HEK293T (cell line): ENCODE measurements around the gene DR1.

Experiments
- CTCF ChIA-PET: fragments of 350-600 bp; formaldehyde crosslinking; extraction: SDS; loops from one replicate; lab custom pipeline; 2021; ENCODE audit warnings: antibody characterized with exemption, inconsistent platforms; lab: Yijun Ruan, JAX
- POLR2A ChIA-PET: fragments of 350-600 bp; formaldehyde crosslinking; extraction: SDS; loops from one replicate; lab custom pipeline; 2020; ENCODE audit warnings: antibody characterized with exemption, inconsistent platforms; lab: Yijun Ruan, JAX
- DNase-seq: peaks from one replicate; pipeline ENCODE4 v3.0.0; 2012; ENCODE audit warnings: mixed read lengths; ENCODE audit errors: extremely low spot score
- ARNT ChIP-seq: fragments of 450-650 bp; IDR thresholded peaks from 2 replicates; pipeline ENCODE4 v1.6.1; 2017; ENCODE audit warnings: mild to moderate bottlenecking
- BHLHE40 ChIP-seq: fragments of 450-650 bp; IDR thresholded peaks from 2 replicates; pipeline ENCODE4 v1.6.1; 2016; ENCODE audit warnings: mild to moderate bottlenecking, moderate library complexity, borderline replicate concordance
- CTBP1 ChIP-seq: fragments of 450-650 bp; IDR thresholded peaks from 2 replicates; pipeline ENCODE4 v1.6.1; 2016; ENCODE audit warnings: borderline replicate concordance
- ELF4 ChIP-seq: fragments of 450-650 bp; IDR thresholded peaks from 2 replicates; pipeline ENCODE4 v1.6.1; 2017; ENCODE audit warnings: antibody characterized with exemption
- FOXA1 ChIP-seq: fragments of 450-650 bp; IDR thresholded peaks from 2 replicates; pipeline ENCODE4 v1.6.1; 2016; ENCODE audit warnings: mild to moderate bottlenecking
- FOXK2 ChIP-seq: fragments of 450-650 bp; IDR thresholded peaks from 2 replicates; pipeline ENCODE4 v1.6.1; 2016; ENCODE audit warnings: mild to moderate bottlenecking
- FOXM1 ChIP-seq: fragments of 450-650 bp; IDR thresholded peaks from 2 replicates; pipeline ENCODE4 v1.6.1; 2017; ENCODE audit warnings: mild to moderate bottlenecking, borderline replicate concordance
- HDGF ChIP-seq: fragments of 450-650 bp; IDR thresholded peaks from 2 replicates; pipeline ENCODE4 v1.6.1; 2017; ENCODE audit warnings: antibody characterized with exemption, borderline replicate concordance
- L3MBTL2 ChIP-seq: fragments of 450-650 bp; conservative IDR thresholded peaks from 2 replicates; pipeline ENCODE4 v1.6.1; 2016; ENCODE audit warnings: mild to moderate bottlenecking
- LEF1 ChIP-seq: fragments of 450-650 bp; IDR thresholded peaks from 2 replicates; pipeline ENCODE4 v1.6.1; 2017; ENCODE audit warnings: mild to moderate bottlenecking, borderline replicate concordance
- NFRKB ChIP-seq: fragments of 450-650 bp; IDR thresholded peaks from 2 replicates; pipeline ENCODE4 v1.6.1; 2016; ENCODE audit warnings: mild to moderate bottlenecking, moderate library complexity
- SP1 ChIP-seq: fragments of 450-650 bp; IDR thresholded peaks from 2 replicates; pipeline ENCODE4 v1.6.1; 2017
- SUZ12 ChIP-seq: fragments of 450-650 bp; IDR thresholded peaks from 2 replicates; pipeline ENCODE4 v1.6.1; 2016; ENCODE audit warnings: mild to moderate bottlenecking
- TARDBP ChIP-seq: fragments of 450-650 bp; IDR thresholded peaks from 2 replicates; pipeline ENCODE4 v1.6.1; 2016
- ZNF384 ChIP-seq: fragments of 450-650 bp; IDR thresholded peaks from 2 replicates; pipeline ENCODE4 v1.6.1; 2016
- TF ChIP-seq, protein P1 (sequence below): fragments of 450-650 bp; IDR thresholded peaks from 2 replicates; pipeline ENCODE4 v1.6.1; 2016

Gene DR1

DNA sequence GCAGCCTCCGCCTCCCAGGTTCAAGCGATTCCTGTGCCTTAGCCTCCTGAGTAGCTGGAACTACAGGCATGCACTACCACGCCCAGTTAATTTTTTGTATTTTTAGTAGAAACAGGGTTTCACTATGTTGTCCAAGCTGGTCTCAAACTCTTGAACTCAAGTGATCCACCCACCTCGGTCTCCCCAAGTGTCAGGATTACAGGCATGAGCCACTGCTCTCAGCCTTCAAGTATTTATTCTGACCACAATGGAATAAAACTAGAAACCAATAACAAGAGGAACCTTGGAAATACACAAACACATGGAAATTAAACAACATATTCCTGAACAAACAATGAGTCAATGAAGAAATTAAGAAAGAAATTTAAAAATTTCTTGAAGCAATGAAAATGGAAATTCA, 32.7 kb upstream of the DR1 start:
- ChIA-PET CTCF (interaction anchor here (1.5 kb wide), 1 partner anchor 8 kb away, joined by 5 read pairs; no protein-coding TSS in a partner anchor), POLR2A (no interaction called here)
- TF ChIP-seq, protein P1, sequence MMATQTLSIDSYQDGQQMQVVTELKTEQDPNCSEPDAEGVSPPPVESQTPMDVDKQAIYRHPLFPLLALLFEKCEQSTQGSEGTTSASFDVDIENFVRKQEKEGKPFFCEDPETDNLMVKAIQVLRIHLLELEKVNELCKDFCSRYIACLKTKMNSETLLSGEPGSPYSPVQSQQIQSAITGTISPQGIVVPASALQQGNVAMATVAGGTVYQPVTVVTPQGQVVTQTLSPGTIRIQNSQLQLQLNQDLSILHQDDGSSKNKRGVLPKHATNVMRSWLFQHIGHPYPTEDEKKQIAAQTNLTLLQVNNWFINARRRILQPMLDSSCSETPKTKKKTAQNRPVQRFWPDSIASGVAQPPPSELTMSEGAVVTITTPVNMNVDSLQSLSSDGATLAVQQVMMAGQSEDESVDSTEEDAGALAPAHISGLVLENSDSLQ: no peak
- DNase-seq: no peak

DNA sequence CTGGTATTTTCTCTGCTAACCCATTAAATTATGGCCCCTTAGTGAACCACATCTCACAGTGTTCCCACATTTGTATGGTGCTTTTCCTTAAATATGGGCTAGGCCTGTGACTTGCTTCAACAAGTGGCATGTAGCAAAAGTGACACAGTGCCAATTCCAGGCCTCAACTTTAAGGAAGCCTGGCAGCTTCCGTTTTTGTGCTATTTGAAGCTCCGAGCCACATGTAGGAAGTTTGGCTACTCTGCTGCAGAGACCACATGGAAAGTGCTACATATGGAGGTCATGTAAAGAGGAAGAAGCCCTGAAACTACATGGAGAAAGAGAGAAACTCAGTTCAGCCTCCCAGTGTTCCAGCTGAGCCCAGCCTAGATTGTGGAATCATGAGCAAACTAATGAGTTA, 28.5 kb upstream of the DR1 start:
- no peak for DNase-seq
- ChIA-PET CTCF (interaction anchor here (0.6 to 1.2 kb wide), 2 partner anchors 13 to 325 kb away, joined by 3 to 5 read pairs; no protein-coding TSS in a partner anchor), POLR2A (no interaction called here)
- TF ChIP-seq ZNF384 (no peak), ARNT (no peak), HDGF (no peak), FOXK2 (no peak), FOXA1 (no peak), LEF1 (no peak), BHLHE40 (no peak), CTBP1 (no peak), TARDBP (no peak), FOXM1 (no peak), ELF4 (no peak), L3MBTL2 (no peak), SP1 (no peak), NFRKB (no peak), SUZ12 (no peak)
- TF ChIP-seq, protein P1: no peak

- CTCF ChIA-PET: interaction anchor here (0.6 to 0.7 kb wide), 2 partner anchors 10 to 326 kb away, joined by 3 read pairs; no protein-coding TSS in a partner anchor
- no peak for TF ChIP-seq FOXK2
- TF ChIP-seq, protein P1: no peak
- no peak for TF ChIP-seq TARDBP
- TF ChIP-seq NFRKB: no peak
- no peak for TF ChIP-seq SP1
- TF ChIP-seq FOXM1: no peak
- TF ChIP-seq FOXA1: no peak
- TF ChIP-seq BHLHE40: no peak
- POLR2A ChIA-PET: no interaction called here
Measured at GRCh38 chr1:93317943-93318342, 27.8 kb upstream of the DR1 start.

DNA sequence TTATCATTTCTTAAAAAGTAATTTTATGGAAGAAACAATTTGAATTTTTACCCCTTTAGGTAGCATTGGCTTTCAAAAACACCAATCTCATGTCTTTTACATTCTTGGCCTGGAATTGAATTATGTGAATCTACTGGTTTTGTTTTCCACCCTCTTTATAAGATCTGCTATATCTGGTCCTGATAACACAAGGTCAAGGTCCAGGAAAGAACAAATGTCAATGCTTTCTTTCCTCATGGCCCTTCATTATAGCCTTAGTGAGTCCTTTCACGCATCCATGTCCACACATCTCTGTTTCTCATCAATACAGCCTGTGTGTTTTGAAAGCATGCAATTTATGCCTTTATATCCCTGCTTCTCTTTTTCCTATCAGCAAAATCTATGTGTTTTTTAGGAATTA, 24.0 kb upstream of the DR1 start:
- ChIA-PET CTCF (no interaction called here), POLR2A (no interaction called here)
- TF ChIP-seq NFRKB: no peak
- no peak for TF ChIP-seq BHLHE40
- no peak for TF ChIP-seq CTBP1
- TF ChIP-seq SP1: no peak

More at GRCh38 chr1:93317943-93318342, 27.8 kb upstream of the DR1 start:
- DNase-seq: no peak

DNA sequence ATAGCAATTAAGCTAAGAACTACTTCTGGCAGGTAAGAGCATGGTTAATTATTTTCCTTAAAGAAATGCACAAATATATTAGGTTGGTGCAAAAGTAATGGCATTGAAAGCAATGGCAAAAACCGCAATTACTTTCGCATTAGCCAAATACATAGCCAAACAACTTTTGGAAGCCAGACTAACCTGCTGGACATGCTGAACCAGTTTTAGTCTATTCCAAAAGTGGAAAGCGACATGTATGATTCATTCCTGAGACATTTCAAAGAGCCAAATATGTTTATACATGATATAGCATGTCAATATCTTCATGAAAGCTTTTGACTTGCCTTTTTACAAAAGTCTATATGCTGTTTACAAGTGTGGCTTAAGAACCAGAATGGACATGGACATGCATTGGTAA, 23.4 kb upstream of the DR1 start:
- no peak for TF ChIP-seq BHLHE40
- no peak for TF ChIP-seq ZNF384
- TF ChIP-seq SP1: no peak
- TF ChIP-seq L3MBTL2: no peak
- TF ChIP-seq HDGF: no peak
- TF ChIP-seq TARDBP: no peak
- no peak for TF ChIP-seq ELF4
- no peak for TF ChIP-seq FOXM1
- CTCF ChIA-PET: interaction anchor here (2.5 kb wide), 1 partner anchor 18 kb away, joined by 10 read pairs; no protein-coding TSS in a partner anchor
- POLR2A ChIA-PET: no interaction called here
- DNase-seq: no peak

More for the DNA sequence above, 24.0 kb upstream of the DR1 start:
- no peak for DNase-seq

DNA sequence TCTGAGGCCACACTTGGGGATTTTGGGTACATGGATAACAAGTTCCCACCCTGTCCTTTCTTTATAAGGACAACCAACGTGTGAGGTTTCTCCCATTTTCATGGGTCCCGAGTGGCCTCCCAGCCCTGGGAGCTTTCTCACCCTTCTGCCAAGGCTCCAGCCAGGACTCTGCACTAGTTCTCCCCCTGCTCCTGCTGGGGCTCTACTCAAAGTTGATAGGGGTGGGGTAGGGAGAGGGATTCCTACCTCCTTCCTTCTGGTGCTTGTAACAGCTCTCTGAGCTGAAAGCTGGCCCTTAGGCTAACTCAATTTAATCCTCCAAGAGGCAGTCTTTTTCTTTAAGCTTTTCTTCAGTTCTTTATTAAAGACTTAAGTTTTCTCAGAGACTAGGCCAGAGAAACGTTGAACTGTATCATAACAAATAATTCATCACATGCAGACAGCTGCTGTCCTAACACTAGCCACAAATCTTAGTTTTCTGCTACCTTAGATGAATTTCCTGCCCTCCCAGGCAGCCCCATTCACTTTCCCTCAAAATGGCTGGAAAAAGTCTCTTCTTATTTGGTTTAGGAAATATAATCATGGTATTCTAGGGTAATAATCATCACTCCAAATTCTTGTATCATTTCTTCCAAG, 22.4 kb upstream of the DR1 start:
- DNase-seq: no peak
- CTCF ChIA-PET: interaction anchor here (2.5 kb wide), 1 partner anchor 18 kb away, joined by 10 read pairs; no protein-coding TSS in a partner anchor
- TF ChIP-seq BHLHE40: no peak
- no peak for TF ChIP-seq L3MBTL2
- no peak for TF ChIP-seq NFRKB
- TF ChIP-seq ZNF384: no peak
- TF ChIP-seq ARNT: no peak
- TF ChIP-seq SP1: no peak
- TF ChIP-seq TARDBP: no peak
- no peak for TF ChIP-seq CTBP1
- TF ChIP-seq, protein P1: no peak
- TF ChIP-seq FOXM1: no peak
- no peak for TF ChIP-seq FOXK2
- no peak for TF ChIP-seq SUZ12
- no peak for TF ChIP-seq LEF1
- TF ChIP-seq HDGF: no peak
- no peak for TF ChIP-seq ELF4
- POLR2A ChIA-PET: interaction anchor here (1.5 kb wide), 1 partner anchor 22 kb away, joined by 7 read pairs; the partner anchor contains the start of gene DR1
